IgD-negative memory B cell (primary cell): ENCODE measurements around the gene HMX3. TPM values are rescaled to one million over a fixed set of nuclear protein-coding genes. Genes with fewer than 3 reads are reported as not detected.
A peak's percentile ranks its signal among the peaks of the same experiment; 100 is the strongest.

Experiments
- H3K27ac Mint-ChIP-seq, 3 donors: one replicate each; pipeline ENCODE4 v1.8.0; 2020 to 2022; ENCODE audit warnings: mild to moderate bottlenecking in 3 of 3, mixed read lengths in 3 of 3, moderate library complexity in 1 of 3
- H3K27me3 Mint-ChIP-seq: one replicate; pipeline ENCODE4 v1.8.0; 2021; ENCODE audit warnings: mixed read lengths
- H3K36me3 Mint-ChIP-seq: one replicate; pipeline ENCODE4 v1.8.0; 2020; ENCODE audit warnings: mild to moderate bottlenecking, mixed read lengths
- H3K4me1 Mint-ChIP-seq, 3 donors: one replicate each; pipeline ENCODE4 v1.8.0; 2020 to 2022; ENCODE audit warnings: mixed read lengths in 3 of 3, mild to moderate bottlenecking in 1 of 3
- H3K4me3 Mint-ChIP-seq, 4 donors: one replicate each; pipeline ENCODE4 v1.8.0; 2020 to 2022; ENCODE audit warnings: mild to moderate bottlenecking in 4 of 4, mixed read lengths in 4 of 4, moderate library complexity in 3 of 4
- H3K9me3 Mint-ChIP-seq, 3 donors: one replicate each; pipeline ENCODE4 v1.8.0; 2020 to 2021; ENCODE audit warnings: mixed read lengths in 3 of 3, mild to moderate bottlenecking in 1 of 3
- polyA plus RNA-seq: library from polyadenylated mRNA; unstranded; fragments of 300-500 nt; fragmentation: Illumina TruSeq; gene quantifications from one replicate; pipeline ENCODE4 v1.2.3, GENCODE V29; 2021

Gene HMX3
- polyA plus RNA-seq, 1 donor from 2014 or later = not detected

GRCh38 chr10:123140983-123141390 lies 5.2 kb downstream of the HMX3 start:
- Mint-ChIP-seq H3K9me3 (peaks cover 0 to 5% (median 0%) of the 10 kb centered on the region in 3 donors), H3K27ac (peak overlapping the region; percentile 59 to 90 (median 88)), H3K4me3 (peak overlapping the region in 1 of 4 donors; percentile 42), H3K27me3 (peaks cover 82% of the 10 kb centered on the region), H3K4me1 (peaks cover 4 to 28% (median 7%) of the 10 kb centered on the region in 3 donors), H3K36me3 (peaks cover 2% of the 10 kb centered on the region)

GRCh38 chr10:123141791-123142700 lies 6.3 kb downstream of the HMX3 start:
- Mint-ChIP-seq H3K27me3 (peaks cover 82% of the 10 kb centered on the region), H3K4me1 (peaks cover 4 to 33% (median 11%) of the 10 kb centered on the region in 3 donors), H3K9me3 (peaks cover 0 to 7% (median 0%) of the 10 kb centered on the region in 3 donors), H3K36me3 (peaks cover 2% of the 10 kb centered on the region), H3K27ac (peak overlapping the region; percentile 46 to 90 (median 89)), H3K4me3 (peak overlapping the region; percentile 6 to 42 (median 26))

GRCh38 chr10:123142701-123143161 lies 7.0 kb downstream of the HMX3 start:
- H3K4me3 Mint-ChIP-seq = no peak overlapping the region
- H3K36me3 Mint-ChIP-seq = peaks cover 2% of the 10 kb centered on the region
- H3K4me1 Mint-ChIP-seq = peaks cover 5 to 35% (median 12%) of the 10 kb centered on the region in 3 donors
- peak overlapping the region in 1 of 3 donors; percentile 91 for H3K27ac Mint-ChIP-seq
- H3K9me3 Mint-ChIP-seq = peaks cover 0 to 8% (median 0%) of the 10 kb centered on the region in 3 donors
- peaks cover 84% of the 10 kb centered on the region for H3K27me3 Mint-ChIP-seq

- peaks cover 0 to 8% (median 0%) of the 10 kb centered on the region in 3 donors for H3K9me3 Mint-ChIP-seq
- H3K27ac Mint-ChIP-seq = peak overlapping the region; percentile 69 to 91 (median 82)
- H3K36me3 Mint-ChIP-seq = peaks cover 2% of the 10 kb centered on the region
- peaks cover 78% of the 10 kb centered on the region for H3K27me3 Mint-ChIP-seq
- H3K4me3 Mint-ChIP-seq = peak overlapping the region in 1 of 4 donors; percentile 73
- peaks cover 5 to 35% (median 12%) of the 10 kb centered on the region in 3 donors for H3K4me1 Mint-ChIP-seq
Observed at GRCh38 chr10:123143162-123143824, 7.5 kb downstream of the HMX3 start.

GRCh38 chr10:123143825-123144168 lies 8.0 kb downstream of the HMX3 start:
- H3K9me3 Mint-ChIP-seq = peaks cover 0 to 10% (median 0%) of the 10 kb centered on the region in 3 donors
- peaks cover 77% of the 10 kb centered on the region for H3K27me3 Mint-ChIP-seq
- peak overlapping the region in 2 of 4 donors; percentile 17 to 73 for H3K4me3 Mint-ChIP-seq
- H3K27ac Mint-ChIP-seq = peak overlapping the region; percentile 82 to 91 (median 82)
- H3K4me1 Mint-ChIP-seq = peaks cover 6 to 32% (median 13%) of the 10 kb centered on the region in 3 donors
- H3K36me3 Mint-ChIP-seq = peaks cover 2% of the 10 kb centered on the region

GRCh38 chr10:123144697-123145541 lies 9.1 kb downstream of the HMX3 start:
- H3K9me3 Mint-ChIP-seq = peaks cover 0 to 11% (median 0%) of the 10 kb centered on the region in 3 donors
- peak overlapping the region; percentile 82 to 91 (median 85) for H3K27ac Mint-ChIP-seq
- H3K4me1 Mint-ChIP-seq = peaks cover 10 to 34% (median 10%) of the 10 kb centered on the region in 3 donors
- peak overlapping the region in 3 of 4 donors; percentile 60 to 73 (median 61) for H3K4me3 Mint-ChIP-seq
- peaks cover 73% of the 10 kb centered on the region for H3K27me3 Mint-ChIP-seq
- H3K36me3 Mint-ChIP-seq = peaks cover 2% of the 10 kb centered on the region

GRCh38 chr10:123145542-123146012 lies 9.8 kb downstream of the HMX3 start:
- Mint-ChIP-seq H3K27me3 (peaks cover 74% of the 10 kb centered on the region), H3K4me1 (peaks cover 13 to 34% (median 14%) of the 10 kb centered on the region in 3 donors), H3K36me3 (peaks cover 2% of the 10 kb centered on the region), H3K27ac (peak overlapping the region; percentile 82 to 91 (median 85)), H3K4me3 (peak overlapping the region; percentile 23 to 73 (median 42)), H3K9me3 (peaks cover 0 to 11% (median 0%) of the 10 kb centered on the region in 3 donors)

GRCh38 chr10:123146013-123146893 lies 10.5 kb downstream of the HMX3 start:
- Mint-ChIP-seq H3K36me3 (peaks cover 2% of the 10 kb centered on the region), H3K9me3 (peaks cover 0 to 11% (median 0%) of the 10 kb centered on the region in 3 donors), H3K4me1 (peaks cover 13 to 35% (median 16%) of the 10 kb centered on the region in 3 donors), H3K4me3 (peak overlapping the region in 2 of 4 donors; percentile 47 to 73), H3K27me3 (peaks cover 73% of the 10 kb centered on the region), H3K27ac (peak overlapping the region; percentile 87 to 95 (median 91))

GRCh38 chr10:123146894-123147634 lies 11.3 kb downstream of the HMX3 start:
- peaks cover 72% of the 10 kb centered on the region for H3K27me3 Mint-ChIP-seq
- peaks cover 19 to 42% (median 20%) of the 10 kb centered on the region in 3 donors for H3K4me1 Mint-ChIP-seq
- H3K4me3 Mint-ChIP-seq = peak overlapping the region in 3 of 4 donors; percentile 58 to 83 (median 64)
- peak overlapping the region; percentile 87 to 95 (median 91) for H3K27ac Mint-ChIP-seq
- H3K36me3 Mint-ChIP-seq = peaks cover 2% of the 10 kb centered on the region
- peaks cover 0 to 11% (median 1%) of the 10 kb centered on the region in 3 donors for H3K9me3 Mint-ChIP-seq

GRCh38 chr10:123147635-123148413 lies 12.1 kb downstream of the HMX3 start, which contains the start of gene HMX2:
TSS of gene HMX2 (plus strand) at chr10:123148136. CDS start at chr10:123148379, 243 bp downstream.
- peaks cover 69% of the 10 kb centered on the region for H3K27me3 Mint-ChIP-seq
- H3K36me3 Mint-ChIP-seq = peaks cover 2% of the 10 kb centered on the region
- H3K9me3 Mint-ChIP-seq = peaks cover 0 to 11% (median 1%) of the 10 kb centered on the region in 3 donors
- H3K4me3 Mint-ChIP-seq = peak within 1 kb of the TSS; percentile 63 to 88 (median 78)
- H3K4me1 Mint-ChIP-seq = peaks cover 19 to 42% (median 20%) of the 10 kb centered on the region in 3 donors
- peak within 1 kb of the TSS; percentile 91 to 96 (median 94) for H3K27ac Mint-ChIP-seq

- Mint-ChIP-seq H3K27me3 (peaks cover 61% of the 10 kb centered on the region), H3K36me3 (peaks cover under 1% of the 10 kb centered on the region), H3K4me3 (peak overlapping the region; percentile 63 to 88 (median 78)), H3K27ac (peak overlapping the region; percentile 91 to 96 (median 94)), H3K9me3 (peaks cover 0 to 11% (median 1%) of the 10 kb centered on the region in 3 donors), H3K4me1 (peaks cover 19 to 42% (median 20%) of the 10 kb centered on the region in 3 donors)
Observed at GRCh38 chr10:123148414-123149161, 12.8 kb downstream of the HMX3 start.
